Activated CD8-positive, alpha-beta memory T cell treated with anti-CD3 and anti-CD28 coated beads, Interleukin-2, amount 50 U/mL, for 1 hour (primary cell): Measurements from ENCODE around the gene MCM3AP.
"Not testable (repeated sequence)": the region's sequence is repeated elsewhere in the genome, so short reads cannot be mapped to it uniquely, and the experiment has no call there.

ENCODE experiments used
- DNase-seq: peaks from one replicate; pipeline ENCODE4 v3.0.0-alpha.2; 2020; ENCODE audit errors: extremely low read depth

Gene MCM3AP

GRCh38 chr21:46243960-46244361, 41.5 kb downstream of the MCM3AP start:
- DNase-seq: no peak

DNA sequence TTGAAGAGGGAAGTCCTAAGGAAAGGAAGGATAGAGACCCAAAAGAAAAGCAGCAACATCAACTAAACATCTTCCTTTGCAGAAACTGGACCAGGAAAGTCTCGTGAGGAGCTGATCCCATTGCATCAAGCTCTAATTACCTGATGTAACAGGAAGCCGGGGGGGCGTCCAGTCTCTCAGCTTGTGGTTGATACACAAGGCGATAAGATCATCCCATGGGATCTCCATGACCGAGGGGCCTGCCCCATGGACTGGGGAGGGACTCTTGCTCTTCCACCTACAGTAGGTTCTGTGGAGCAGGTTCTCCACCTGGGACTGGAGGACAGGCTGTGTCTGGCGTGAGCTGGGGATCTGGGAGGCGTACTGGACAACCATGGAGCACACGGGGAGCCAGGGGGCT, 42.1 kb downstream of the MCM3AP start:
- no peak for DNase-seq

DNA sequence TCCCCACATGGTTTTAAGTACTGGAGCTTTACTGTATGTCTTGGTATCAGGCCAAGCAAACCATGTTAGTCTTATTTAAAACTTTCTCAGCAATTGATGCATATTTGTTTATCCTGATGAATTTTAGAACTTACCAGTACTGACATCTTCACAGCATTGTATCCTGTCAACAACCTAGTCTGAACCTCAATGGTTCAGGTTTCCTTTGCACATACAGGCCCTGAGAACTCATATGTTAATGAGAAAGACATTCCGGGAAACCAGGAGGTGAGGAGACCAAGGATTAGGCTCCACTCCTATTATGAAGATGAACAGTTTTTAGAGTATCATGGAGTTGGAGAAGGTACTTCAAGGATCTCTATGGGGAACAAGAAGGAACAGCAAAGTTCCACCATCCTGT, 43.8 kb downstream of the MCM3AP start:
- not testable (repeated sequence) for DNase-seq

GRCh38 chr21:46239817-46240325, 45.5 kb downstream of the MCM3AP start:
- DNase-seq: no peak

GRCh38 chr21:46237474-46237873, 47.9 kb downstream of the MCM3AP start:
- no peak for DNase-seq

GRCh38 chr21:46234436-46234950, 50.9 kb downstream of the MCM3AP start:
- no peak for DNase-seq

DNA sequence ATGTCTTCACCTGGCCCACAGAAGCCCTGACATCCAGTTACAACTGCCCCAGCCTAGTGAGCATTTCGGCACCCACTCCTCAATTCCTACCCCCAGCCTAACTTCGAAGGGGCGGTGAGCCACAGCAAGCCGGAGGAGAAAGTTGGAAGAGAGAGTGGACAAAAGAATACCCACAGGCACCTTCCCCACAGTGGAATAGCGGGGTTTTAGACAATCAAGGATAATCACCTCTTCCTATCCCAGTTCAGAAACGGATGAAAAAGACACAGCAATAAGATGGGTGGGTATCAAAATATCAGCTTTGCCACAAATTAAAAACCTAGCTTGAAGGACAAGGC, 55.5 kb downstream of the MCM3AP start:
- DNase-seq: no peak

DNA sequence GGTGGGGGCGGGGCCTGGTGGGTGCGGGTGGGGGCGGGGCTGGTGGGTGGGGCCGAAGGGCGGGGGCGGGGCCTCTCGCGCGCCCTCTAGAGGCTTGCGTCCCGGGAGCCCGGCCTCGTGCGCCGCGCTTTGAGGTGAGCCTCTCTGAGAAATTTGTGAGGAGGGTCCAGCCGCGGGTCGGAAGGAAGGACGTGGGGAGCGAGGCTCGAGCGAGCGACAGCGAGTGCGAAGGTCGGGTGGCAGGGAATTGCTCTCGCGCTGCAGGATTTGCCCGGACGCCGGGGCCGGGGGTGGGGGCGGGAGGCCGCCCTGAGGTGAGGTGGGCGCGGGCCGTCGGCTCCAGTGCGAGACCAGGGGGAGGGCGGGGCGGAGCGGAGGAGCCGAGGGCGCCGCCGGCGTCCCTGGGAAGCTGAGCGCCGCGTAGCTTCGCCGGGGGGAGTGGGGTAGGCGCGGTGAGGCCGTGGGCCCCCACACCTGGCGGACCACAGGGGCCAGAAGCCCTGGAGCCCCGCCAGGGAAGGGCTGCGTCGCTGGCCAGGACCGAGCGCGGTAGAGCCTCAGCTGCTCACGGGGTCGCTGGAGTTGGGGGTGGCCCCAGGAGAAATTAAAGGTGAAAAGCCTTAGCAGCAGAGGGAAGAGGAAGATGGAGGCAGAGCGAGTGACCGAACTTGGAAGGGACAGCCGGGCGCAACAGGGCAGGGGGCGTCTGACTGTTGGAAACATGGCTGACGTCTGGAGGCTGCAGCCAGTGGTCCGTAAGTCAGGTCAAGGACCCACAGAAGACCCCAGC, 56.1 kb downstream of the MCM3AP start:
- DNase-seq: no peak

DNA sequence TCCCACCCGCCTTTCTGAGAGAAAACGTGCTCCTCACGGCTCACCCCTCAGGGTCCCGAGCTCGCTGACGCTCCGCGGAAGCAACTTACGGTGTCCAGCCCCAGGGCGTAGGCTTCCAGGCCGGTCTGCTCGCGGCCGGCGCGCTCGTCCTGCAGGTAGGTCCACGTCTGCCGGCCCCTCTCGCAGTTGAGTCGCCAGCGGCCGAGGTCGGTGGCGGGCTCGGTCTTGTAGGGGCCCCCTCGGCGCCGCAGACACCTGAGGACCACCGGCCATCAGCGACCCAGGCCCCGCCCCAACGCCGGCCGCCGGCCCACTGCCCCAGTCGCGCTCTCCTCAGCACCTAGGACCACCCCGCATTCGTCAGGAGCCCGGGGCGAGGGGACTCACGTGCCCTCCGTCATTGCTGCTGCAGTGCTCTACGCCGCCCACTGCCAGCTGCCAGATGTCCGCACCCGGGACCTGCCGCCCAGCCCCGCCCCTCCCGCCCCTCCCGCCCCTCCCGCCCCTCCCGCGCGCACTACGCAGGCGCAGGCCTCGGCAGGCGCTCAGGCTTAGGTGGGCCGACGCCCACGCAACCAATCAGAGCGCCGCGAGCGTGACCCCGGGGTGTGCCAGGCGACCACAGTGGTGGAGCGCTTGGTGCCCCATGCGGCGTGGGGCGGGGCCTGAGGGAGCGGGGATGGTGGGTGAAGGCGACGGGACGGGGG, 56.9 kb downstream of the MCM3AP start, which contains the start of gene LSS:
Gene LSS, minus strand, starts transcription at position 430 of the 707 bp plus-strand sequence. Its CDS starts 29 bp downstream, at position 401.
- DNase-seq: peak; percentile 93

GRCh38 chr21:46227811-46228344, 57.5 kb downstream of the MCM3AP start:
- DNase-seq: no peak

- no peak for DNase-seq
These were observed 58.4 kb downstream of the MCM3AP start for GRCh38 chr21:46226920-46227599.

- no peak for DNase-seq
These were observed 59.3 kb downstream of the MCM3AP start for GRCh38 chr21:46226146-46226545.

- DNase-seq: not testable (repeated sequence)
These were observed 61.8 kb downstream of the MCM3AP start for GRCh38 chr21:46223661-46224060.

- DNase-seq: no peak
These were observed 62.2 kb downstream of the MCM3AP start for GRCh38 chr21:46223217-46223616.

DNA sequence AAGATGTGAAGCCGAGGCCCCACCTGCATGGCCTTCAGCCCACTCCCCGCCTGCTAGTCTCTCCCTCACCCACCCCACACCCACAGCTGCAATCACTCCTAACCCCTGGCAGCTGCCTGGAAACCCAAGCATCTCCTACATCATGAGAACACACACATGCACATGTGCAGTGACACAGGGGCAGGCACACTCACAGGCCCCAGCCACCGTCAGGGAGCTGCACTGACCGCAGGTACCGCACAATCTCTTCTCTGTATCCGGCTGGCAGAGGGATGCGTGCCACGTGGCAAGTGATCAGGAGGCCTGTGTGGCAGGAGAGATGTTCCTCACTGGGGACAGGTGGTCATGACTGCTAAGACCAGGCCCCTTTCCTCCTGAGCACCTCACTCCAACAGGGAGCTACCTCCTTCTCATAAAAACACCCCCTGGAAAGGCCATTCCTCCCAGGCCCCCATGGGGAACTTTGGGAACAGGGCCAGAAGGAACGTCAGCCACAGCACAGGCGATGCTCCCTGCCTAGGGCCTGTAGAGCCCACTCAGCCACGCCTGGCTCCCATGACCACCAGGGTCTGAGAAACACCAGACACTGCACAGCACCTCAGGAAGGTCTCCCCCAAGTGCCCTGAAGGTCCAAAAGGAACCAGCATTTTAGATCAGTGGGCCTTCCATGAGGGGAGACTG, 62.8 kb downstream of the MCM3AP start:
- no peak for DNase-seq

- DNase-seq: no peak
These were observed 63.6 kb downstream of the MCM3AP start for GRCh38 chr21:46221664-46222435.

DNA sequence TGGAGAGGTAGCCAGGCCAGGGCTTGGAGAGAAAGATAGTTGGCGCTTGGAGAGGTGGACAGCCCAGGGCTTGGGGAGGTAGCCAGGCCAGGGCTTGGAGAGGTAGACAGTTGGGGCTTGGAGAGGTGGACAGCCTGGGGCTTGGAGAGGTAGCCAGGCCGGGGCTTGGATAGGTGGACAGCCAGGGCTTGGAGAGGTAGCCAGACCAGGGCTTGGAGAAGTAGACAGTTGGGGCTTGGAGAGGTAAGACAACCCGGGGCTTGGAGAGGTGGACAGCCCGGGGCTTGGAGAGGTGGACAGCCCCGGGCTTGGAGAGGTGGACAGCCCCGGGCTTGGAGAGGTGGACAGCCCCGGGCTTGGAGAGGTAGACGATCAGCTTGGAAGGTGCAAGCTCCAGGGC, 64.6 kb downstream of the MCM3AP start:
- DNase-seq: no peak

GRCh38 chr21:46220275-46220810, 65.1 kb downstream of the MCM3AP start:
- DNase-seq: no peak

- DNase-seq: no peak
These were observed 65.7 kb downstream of the MCM3AP start for GRCh38 chr21:46219591-46220239.
